ENCODE measurements around the gene DCHS1. TPM values are rescaled to one million over a fixed set of nuclear protein-coding genes. Genes with fewer than 3 reads are reported as not detected.

Gene DCHS1
- total and polyA plus RNA-seq, 9 of the 15 experiments (the other 6 are each of a cell fraction or from before 2014, with no cell fraction given), result 0.04 to 0.49 (median 0.14) TPM; not detected in 2

GRCh38 chr11:6693342-6694228 lies 38.0 kb upstream of the DCHS1 start (continued):
- TF ChIP-seq, protein P1, sequence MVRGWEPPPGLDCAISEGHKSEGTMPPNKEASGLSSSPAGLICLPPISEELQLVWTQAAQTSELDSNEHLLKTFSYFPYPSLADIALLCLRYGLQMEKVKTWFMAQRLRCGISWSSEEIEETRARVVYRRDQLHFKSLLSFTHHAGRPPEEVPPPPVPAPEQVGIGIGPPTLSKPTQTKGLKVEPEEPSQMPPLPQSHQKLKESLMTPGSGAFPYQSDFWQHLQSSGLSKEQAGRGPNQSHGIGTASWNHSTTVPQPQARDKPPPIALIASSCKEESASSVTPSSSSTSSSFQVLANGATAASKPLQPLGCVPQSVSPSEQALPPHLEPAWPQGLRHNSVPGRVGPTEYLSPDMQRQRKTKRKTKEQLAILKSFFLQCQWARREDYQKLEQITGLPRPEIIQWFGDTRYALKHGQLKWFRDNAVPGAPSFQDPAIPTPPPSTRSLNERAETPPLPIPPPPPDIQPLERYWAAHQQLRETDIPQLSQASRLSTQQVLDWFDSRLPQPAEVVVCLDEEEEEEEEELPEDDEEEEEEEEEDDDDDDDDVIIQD (CRISPR knock-in tag; IDR thresholded peaks at IDR 0.05), result no peak
- TF ChIP-seq, protein P2, sequence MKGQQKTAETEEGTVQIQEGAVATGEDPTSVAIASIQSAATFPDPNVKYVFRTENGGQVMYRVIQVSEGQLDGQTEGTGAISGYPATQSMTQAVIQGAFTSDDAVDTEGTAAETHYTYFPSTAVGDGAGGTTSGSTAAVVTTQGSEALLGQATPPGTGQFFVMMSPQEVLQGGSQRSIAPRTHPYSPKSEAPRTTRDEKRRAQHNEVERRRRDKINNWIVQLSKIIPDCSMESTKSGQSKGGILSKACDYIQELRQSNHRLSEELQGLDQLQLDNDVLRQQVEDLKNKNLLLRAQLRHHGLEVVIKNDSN (CRISPR knock-in tag; IDR thresholded peaks at IDR 0.05), result no peak
- TF ChIP-seq MAFK (IDR thresholded peaks at IDR 0.05; ENCODE audit: low read length) (no peak), RBBP5 (IDR thresholded peaks at IDR 0.05; ENCODE audit: borderline replicate concordance, insufficient read depth, low read length, poor library complexity, severe bottlenecking) (no peak), ZNF3 (CRISPR knock-in tag; IDR thresholded peaks at IDR 0.05) (no peak), PRDM10 (IDR thresholded peaks at IDR 0.05; ENCODE audit: partially characterized antibody) (no peak), PTTG1 (tag; IDR thresholded peaks at IDR 0.05; ENCODE audit: low read depth) (peak; percentile 58; the same call in 1 of the 2 replicates), KHSRP (IDR thresholded peaks at IDR 0.05) (no peak)

Measured in K562 (cell line).